GM12891 (cell line): Measurements from ENCODE around the gene MINDY1.

Experiments used
- POLR2A ChIP-seq: IDR thresholded peaks from 2 replicates; pipeline ENCODE4 v1.6.1; 2011; ENCODE audit warnings: low read depth, low read length, control low read depth
- POLR2AphosphoS5 ChIP-seq: IDR thresholded peaks from 2 replicates; pipeline ENCODE4 v1.6.1; 2011; ENCODE audit warnings: low read depth, low read length, control low read depth
- POU2F2 ChIP-seq: IDR thresholded peaks from 2 replicates; pipeline ENCODE4 v1.6.1; 2011; ENCODE audit warnings: low read depth, mild to moderate bottlenecking, control low read depth, low read length, moderate library complexity
- SPI1 ChIP-seq: IDR thresholded peaks from 2 replicates; pipeline ENCODE4 v1.6.1; 2011; ENCODE audit warnings: low read depth, low read length, control low read depth
- TAF1 ChIP-seq: IDR thresholded peaks from 2 replicates; pipeline ENCODE4 v1.6.1; 2011; ENCODE audit warnings: low read depth, low read length, control low read depth

- TF ChIP-seq POLR2AphosphoS5 (no peak), POLR2A (no peak), TAF1 (no peak), SPI1 (no peak), POU2F2 (no peak)
These were observed 7.5 kb downstream of the MINDY1 start for GRCh38 chr1:150999051-150999674.
